Measurements from ENCODE around the gene SLCO2B1. TPM values are rescaled to one million over a fixed set of nuclear protein-coding genes. Genes with fewer than 3 reads are reported as not detected.

SLCO2B1 gene
- total RNA-seq, 4 donors from 2014 or later: 51.5 to 151 (median 106) TPM

DNA sequence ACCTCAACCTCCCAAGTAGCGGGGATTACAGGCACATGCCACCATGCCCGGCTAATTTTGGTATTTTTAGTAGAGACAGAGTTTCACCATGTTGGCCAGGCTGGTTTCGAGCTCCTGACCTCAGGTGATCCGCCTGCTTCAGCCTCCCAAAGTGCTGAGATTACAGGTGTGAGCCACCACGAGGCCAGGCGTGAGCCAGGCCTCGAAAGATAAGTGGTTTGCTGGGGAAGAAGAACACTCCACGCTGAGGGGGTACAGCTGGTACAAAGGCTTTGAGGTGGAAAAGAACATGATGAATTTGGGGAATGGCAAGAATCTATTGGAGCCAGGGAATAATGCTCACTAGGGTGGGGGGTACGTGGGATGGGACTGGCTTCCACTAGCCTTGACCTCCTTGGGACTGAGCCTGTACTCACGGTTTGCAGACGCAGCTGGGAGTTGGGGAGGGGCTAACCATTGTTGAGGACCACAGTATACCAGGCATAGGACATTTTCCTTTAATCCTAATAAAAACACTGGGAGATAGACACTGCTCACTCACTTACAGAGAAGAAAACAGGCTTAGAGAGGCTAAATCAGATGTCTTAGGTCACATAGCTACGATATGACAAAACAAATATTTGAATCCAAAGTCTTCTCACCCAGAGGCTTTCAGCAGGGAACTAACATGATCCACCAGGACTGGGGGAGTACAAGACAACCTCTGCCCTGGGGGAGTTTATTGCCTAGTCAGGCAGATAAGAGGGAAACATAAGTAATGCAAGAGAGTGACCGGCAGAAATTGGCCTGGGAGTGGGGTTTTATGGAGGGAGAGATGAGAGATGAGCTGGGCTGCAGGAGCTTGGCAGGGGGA is 4.9 kb downstream of the SLCO2B1 start:
- no peak for ATAC-seq (ENCODE audit: low FRiP score)
- DNase-seq (ENCODE audit: low spot score): no peak
- TF ChIP-seq, protein P1, sequence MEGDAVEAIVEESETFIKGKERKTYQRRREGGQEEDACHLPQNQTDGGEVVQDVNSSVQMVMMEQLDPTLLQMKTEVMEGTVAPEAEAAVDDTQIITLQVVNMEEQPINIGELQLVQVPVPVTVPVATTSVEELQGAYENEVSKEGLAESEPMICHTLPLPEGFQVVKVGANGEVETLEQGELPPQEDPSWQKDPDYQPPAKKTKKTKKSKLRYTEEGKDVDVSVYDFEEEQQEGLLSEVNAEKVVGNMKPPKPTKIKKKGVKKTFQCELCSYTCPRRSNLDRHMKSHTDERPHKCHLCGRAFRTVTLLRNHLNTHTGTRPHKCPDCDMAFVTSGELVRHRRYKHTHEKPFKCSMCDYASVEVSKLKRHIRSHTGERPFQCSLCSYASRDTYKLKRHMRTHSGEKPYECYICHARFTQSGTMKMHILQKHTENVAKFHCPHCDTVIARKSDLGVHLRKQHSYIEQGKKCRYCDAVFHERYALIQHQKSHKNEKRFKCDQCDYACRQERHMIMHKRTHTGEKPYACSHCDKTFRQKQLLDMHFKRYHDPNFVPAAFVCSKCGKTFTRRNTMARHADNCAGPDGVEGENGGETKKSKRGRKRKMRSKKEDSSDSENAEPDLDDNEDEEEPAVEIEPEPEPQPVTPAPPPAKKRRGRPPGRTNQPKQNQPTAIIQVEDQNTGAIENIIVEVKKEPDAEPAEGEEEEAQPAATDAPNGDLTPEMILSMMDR (IDR thresholded peaks at IDR 0.05): no peak

GRCh38 chr11:75158241-75158640 is 7.3 kb downstream of the SLCO2B1 start:
- DNase-seq (ENCODE audit: low spot score) (no peak), ATAC-seq (ENCODE audit: low FRiP score) (no peak)
- TF ChIP-seq, protein P1 (IDR thresholded peaks at IDR 0.05): no peak

DNA sequence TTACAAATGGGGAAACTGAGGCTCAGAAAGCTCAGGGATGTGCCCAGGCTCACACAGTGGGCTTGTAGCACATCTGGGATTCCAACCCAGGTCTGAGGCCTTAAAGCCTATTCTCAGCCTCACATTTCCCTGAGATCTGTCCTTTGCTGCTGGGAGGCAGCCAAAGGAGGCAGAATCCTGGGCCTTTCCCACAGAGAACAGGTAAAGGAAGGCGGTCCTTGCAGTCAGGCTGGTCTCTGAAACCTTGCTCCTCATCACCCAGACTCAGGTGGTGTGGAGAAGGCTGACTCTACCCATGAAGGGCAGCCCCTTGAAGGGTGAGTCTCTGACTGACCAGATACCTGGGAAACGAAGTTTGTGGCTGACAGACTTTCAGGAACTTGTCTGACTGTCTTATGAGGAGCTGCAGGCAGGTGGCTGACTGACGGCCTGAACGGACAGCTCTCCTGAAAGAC is 7.8 kb downstream of the SLCO2B1 start:
- TF ChIP-seq, protein P1 (IDR thresholded peaks at IDR 0.05): no peak
- no peak for ATAC-seq (ENCODE audit: low FRiP score)
- no peak for DNase-seq (ENCODE audit: low spot score)

GRCh38 chr11:75159151-75159953 is 8.4 kb downstream of the SLCO2B1 start:
- ATAC-seq (ENCODE audit: low FRiP score) (no peak), DNase-seq (ENCODE audit: low spot score) (no peak)
- TF ChIP-seq, protein P1 (IDR thresholded peaks at IDR 0.05): no peak

GRCh38 chr11:75160220-75160757 is 9.4 kb downstream of the SLCO2B1 start:
- DNase-seq (ENCODE audit: low spot score) (no peak), ATAC-seq (ENCODE audit: low FRiP score) (no peak)
- TF ChIP-seq, protein P1 (IDR thresholded peaks at IDR 0.05): no peak

DNA sequence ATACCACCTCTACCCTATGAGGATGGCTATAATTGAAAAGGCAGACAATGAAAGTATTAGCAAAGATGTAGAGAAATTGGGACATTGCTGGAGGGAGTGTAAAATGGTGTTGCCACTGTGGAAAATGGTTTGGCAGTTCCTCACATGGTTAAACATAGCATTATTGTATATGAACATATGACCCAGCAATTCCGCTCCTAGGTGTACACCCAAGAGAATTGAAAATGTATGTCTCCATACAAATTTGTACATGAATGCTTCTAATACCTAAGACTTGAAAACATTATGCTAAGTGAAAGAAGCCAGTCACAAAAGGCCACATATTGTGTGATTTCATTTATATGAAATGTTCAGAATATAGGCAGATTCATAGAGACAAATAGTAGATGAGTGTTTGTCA is 10.0 kb downstream of the SLCO2B1 start:
- TF ChIP-seq, protein P1 (IDR thresholded peaks at IDR 0.05): no peak
- no peak for DNase-seq (ENCODE audit: low spot score)
- ATAC-seq (ENCODE audit: low FRiP score): no peak
